ENCODE data around the gene ETV6.

DNA sequence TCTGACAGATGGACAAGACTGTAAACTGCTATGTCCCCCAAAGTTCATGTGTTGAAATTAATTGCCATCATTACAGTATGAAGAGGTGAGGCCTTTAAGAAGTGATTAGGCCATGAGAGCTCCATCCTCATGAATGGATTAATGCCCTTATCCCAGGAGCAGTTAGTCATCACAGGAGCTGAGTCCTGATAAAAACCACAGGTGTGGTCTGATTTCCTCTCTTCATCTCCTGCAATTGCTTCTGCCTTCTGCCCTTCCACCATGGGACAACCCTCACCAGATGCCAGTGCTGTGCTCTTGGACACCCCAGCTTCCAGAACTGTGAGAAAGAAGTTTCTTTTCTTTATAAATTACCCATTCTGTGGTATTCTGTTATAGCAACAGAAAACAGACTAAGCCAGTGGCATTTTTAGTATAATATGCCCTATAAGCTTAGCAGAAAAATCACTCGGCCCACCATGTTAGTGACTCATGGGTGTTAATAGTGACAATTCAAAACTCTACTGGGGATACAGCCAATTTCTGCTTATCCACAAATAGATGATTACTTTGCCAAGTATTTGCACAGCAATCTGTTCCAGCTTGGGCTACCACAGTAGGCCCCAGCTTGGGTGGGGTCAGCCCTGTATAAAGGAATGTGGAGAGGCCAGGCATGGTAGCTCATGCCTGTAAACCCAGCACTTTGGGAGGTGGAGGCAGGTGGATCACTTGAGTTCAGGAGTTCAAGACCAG, 292.3 kb downstream of the ETV6 start:
- no peak for TF ChIP-seq POLR2A (IDR thresholded peaks at IDR 0.05)
- TF ChIP-seq, protein P1, sequence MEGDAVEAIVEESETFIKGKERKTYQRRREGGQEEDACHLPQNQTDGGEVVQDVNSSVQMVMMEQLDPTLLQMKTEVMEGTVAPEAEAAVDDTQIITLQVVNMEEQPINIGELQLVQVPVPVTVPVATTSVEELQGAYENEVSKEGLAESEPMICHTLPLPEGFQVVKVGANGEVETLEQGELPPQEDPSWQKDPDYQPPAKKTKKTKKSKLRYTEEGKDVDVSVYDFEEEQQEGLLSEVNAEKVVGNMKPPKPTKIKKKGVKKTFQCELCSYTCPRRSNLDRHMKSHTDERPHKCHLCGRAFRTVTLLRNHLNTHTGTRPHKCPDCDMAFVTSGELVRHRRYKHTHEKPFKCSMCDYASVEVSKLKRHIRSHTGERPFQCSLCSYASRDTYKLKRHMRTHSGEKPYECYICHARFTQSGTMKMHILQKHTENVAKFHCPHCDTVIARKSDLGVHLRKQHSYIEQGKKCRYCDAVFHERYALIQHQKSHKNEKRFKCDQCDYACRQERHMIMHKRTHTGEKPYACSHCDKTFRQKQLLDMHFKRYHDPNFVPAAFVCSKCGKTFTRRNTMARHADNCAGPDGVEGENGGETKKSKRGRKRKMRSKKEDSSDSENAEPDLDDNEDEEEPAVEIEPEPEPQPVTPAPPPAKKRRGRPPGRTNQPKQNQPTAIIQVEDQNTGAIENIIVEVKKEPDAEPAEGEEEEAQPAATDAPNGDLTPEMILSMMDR (IDR thresholded peaks at IDR 0.05), result no peak
